Psoas muscle (tissue), 8 donors: ENCODE results near the gene CCNJ. TPM values are rescaled to one million over a fixed set of nuclear protein-coding genes. Genes with fewer than 3 reads are reported as not detected.

Source experiments
- ATAC-seq, 4 donors: fragments of 200-7000 bp; cut with Tn5 transposase; one replicate each; pipeline ENCODE4 v1.9.1; 2020; ENCODE audit warnings: moderate library complexity in 3 of 4, mild to moderate bottlenecking in 2 of 4
- DNase-seq, 2 donors: peaks; one replicate each; pipeline ENCODE4 v3.0.0-alpha.2; 2020
- H3K27ac ChIP-seq: fragments of 200-600 bp; one replicate; pipeline ENCODE4 v1.8.0; 2022
- H3K27me3 ChIP-seq, 3 donors: fragments of 200-600 bp in 1 of 3; one replicate each; pipeline versions ENCODE4 v1.6.1 to v1.8.0; 2013 to 2022; ENCODE audit warnings: low read length in 2 of 3, mild to moderate bottlenecking in 2 of 3, moderate library complexity in 1 of 3; ENCODE audit not compliant: insufficient read depth in 3 of 3
- H3K36me3 ChIP-seq, 2 donors: fragments of 200-600 bp in 1 of 2; one replicate each; pipeline versions ENCODE4 v1.6.1 to v1.8.0; 2013 to 2022; ENCODE audit warnings: low read depth in 1 of 2, mild to moderate bottlenecking in 1 of 2, moderate library complexity in 1 of 2; ENCODE audit not compliant: insufficient read depth in 1 of 2
- H3K4me1 ChIP-seq: fragments of 200-600 bp; one replicate; pipeline ENCODE4 v1.8.0; 2022
- H3K4me3 ChIP-seq: fragments of 200-600 bp; one replicate; pipeline ENCODE4 v1.8.0; 2022; ENCODE audit warnings: mild to moderate bottlenecking
- H3K9me3 ChIP-seq: fragments of 200-600 bp; one replicate; pipeline ENCODE4 v1.8.0; 2022
- WGBS, 3 donors: extraction: QIAGEN DNeasy Blood & Tissue Kit; methylation state at CpG; one replicate each; pipeline versions ENCODE4 v1.1.6 to v1.1.7; 2013; 5-methylcytosine and 5-hydroxymethylcytosine counted together
- intact Hi-C, 2 donors: fragments of 100-400 bp; cut with DNase I; formaldehyde crosslinking; loops; one replicate each; pipeline versions ENCODE4 v1.11.0 to v1.14.2; 2022
- polyA plus RNA-seq, 3 donors: library from polyadenylated mRNA; stranded (reverse); fragments of 200-250 nt; gene quantifications; one replicate each; pipeline ENCODE4 v1.2.3, GENCODE V29; 2013
- total RNA-seq, 4 donors: library from RNA; stranded (reverse); fragmentation: NEBNext Ultra II Directional in 2 of 4; extraction: Animal tissue kit (Norgen Biotek cat#: 25700) in 2 of 4; gene quantifications; one replicate each; pipeline versions ENCODE4 v1.2.1 to v1.2.4, GENCODE V29; 2021 to 2023
- TF ChIP-seq, protein P1 (sequence below): fragments of 200-600 bp; IDR thresholded peaks from one replicate; pipeline ENCODE4 v1.8.0; 2022; ENCODE audit warnings: antibody characterized with exemption
- donor health status: healthy with polysubstance abuse.
- donor health status: DM: no; HTN: no; CAD: no; lungs with moderate emphysema.
- donor health status: Bipolar disorder and iron deficiency.
- donor health status: healthy.
- donor health status: DM: yes; HTN: yes; CAD: no.
- donor health status: DM: no; HTN: no; CAD: no.
- donor health status: DM: no; HTN: no; CAD: no.
- donor health status: DM: yes; HTN: yes; CAD: no.

The CCNJ gene
- total and polyA plus RNA-seq, 7 donors = 2.0 to 8.4 (median 4.8) TPM

DNA sequence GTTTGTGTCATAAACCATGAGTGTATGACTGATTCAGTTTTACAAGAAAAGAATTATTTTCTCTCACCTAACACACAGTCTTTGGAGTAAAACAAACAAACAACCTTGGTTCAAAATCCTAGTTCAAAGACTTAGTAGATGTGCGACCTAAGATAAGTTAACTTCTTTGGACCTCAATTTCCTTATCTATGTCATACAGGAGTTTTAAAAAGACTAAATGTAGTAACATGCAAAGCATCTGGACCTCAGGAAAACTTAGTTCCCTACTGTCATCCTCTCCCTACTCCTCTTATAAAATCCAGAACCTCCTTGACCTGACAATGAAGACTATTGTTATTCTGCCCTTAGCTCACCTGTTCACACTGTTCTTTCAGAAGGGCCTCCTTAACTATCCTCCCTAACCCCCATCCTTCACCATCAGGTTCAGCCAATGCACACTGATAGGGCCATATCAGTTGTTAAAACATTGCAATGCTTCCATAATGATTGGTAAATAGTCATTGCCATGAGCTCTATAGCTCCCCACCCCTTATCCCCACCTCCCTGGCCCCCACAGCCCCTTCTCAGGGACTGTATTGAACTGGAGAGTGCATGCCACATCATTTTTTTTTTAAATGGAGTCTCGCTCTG, 28.8 kb upstream of the CCNJ start:
- Histone ChIP-seq H3K4me1 (no peaks in the 10 kb centered on the region), H3K9me3 (no peaks in the 10 kb centered on the region), H3K36me3 (no peaks in the 10 kb centered on the region), H3K4me3 (no peak overlapping the region), H3K27ac (no peak overlapping the region), H3K27me3 (no peaks in the 10 kb centered on the region)
- no peak for DNase-seq
- TF ChIP-seq, protein P1, sequence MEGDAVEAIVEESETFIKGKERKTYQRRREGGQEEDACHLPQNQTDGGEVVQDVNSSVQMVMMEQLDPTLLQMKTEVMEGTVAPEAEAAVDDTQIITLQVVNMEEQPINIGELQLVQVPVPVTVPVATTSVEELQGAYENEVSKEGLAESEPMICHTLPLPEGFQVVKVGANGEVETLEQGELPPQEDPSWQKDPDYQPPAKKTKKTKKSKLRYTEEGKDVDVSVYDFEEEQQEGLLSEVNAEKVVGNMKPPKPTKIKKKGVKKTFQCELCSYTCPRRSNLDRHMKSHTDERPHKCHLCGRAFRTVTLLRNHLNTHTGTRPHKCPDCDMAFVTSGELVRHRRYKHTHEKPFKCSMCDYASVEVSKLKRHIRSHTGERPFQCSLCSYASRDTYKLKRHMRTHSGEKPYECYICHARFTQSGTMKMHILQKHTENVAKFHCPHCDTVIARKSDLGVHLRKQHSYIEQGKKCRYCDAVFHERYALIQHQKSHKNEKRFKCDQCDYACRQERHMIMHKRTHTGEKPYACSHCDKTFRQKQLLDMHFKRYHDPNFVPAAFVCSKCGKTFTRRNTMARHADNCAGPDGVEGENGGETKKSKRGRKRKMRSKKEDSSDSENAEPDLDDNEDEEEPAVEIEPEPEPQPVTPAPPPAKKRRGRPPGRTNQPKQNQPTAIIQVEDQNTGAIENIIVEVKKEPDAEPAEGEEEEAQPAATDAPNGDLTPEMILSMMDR = no peak
- intact Hi-C loops = loop anchor here (5.0 to 10.0 kb wide), 5 partner anchors 113 to 1030 kb away; no protein-coding TSS in a partner anchor
- WGBS, 3 donors = 95 to 99% (median 98%) methylated on average over 2 of the region's 2 CpGs
- no peak for ATAC-seq

DNA sequence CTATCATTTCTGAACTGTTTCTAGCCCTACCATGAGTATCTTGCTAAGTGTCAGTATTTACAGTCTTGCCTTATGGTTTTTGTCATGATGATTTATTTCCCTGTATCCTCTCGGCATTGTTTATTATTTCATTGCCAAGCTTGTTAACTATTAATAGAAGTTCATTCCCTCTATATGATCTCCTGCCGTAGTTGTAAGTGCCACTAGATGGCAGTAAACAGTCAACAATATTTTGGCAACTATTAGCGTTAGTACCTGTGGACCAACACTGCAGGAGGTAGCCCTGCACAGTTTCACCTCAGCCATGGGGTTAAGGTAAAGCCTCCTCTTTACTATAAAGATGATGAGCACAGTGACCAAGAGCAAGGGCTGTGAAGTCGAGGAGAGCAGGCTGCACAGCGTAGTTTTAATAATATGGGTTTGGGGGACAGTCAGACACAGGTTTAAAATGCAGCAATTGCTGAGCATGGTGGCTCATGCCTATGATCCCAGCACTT, 26.1 kb upstream of the CCNJ start:
- DNase-seq (no peak), ATAC-seq (peak; percentile 70 to 90 (median 82))
- Histone ChIP-seq H3K4me1 (no peaks in the 10 kb centered on the region), H3K27me3 (no peaks in the 10 kb centered on the region), H3K9me3 (no peaks in the 10 kb centered on the region), H3K27ac (no peak overlapping the region), H3K4me3 (no peak overlapping the region), H3K36me3 (no peaks in the 10 kb centered on the region)
- TF ChIP-seq, protein P1 = peak; percentile 75
- 16 to 20% (median 16%) methylated on average over 5 of the region's 5 CpGs for WGBS, 3 donors
- intact Hi-C loops = loop anchor here (5.0 to 10.0 kb wide), 5 partner anchors 110 to 1028 kb away; no protein-coding TSS in a partner anchor

DNA sequence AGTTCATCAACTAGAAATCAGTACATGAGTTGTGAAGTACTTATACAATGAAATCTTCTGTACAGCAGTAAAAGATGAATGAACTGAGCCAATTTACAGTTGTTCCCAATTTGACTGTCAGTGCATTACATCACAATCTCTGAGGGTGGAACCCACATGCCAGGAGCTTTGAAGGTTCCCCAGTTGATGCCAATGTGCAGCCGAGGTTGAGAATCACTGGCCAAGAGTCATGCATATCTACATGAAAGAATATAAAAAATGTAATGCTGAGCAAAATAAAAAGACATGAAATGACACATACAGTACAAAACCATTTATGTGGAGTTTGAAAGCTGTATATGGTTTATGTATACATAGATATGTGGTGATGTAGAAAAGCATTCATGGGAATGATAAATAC, 22.1 kb upstream of the CCNJ start:
- Histone ChIP-seq H3K4me3 (no peak overlapping the region), H3K4me1 (no peaks in the 10 kb centered on the region), H3K27ac (no peak overlapping the region), H3K27me3 (no peaks in the 10 kb centered on the region), H3K36me3 (no peaks in the 10 kb centered on the region), H3K9me3 (no peaks in the 10 kb centered on the region)
- no peak for ATAC-seq
- TF ChIP-seq, protein P1 = no peak
- WGBS, 3 donors = 43 to 67% (median 53%) methylated on average over 1 of the region's 1 CpG
- DNase-seq = no peak
- intact Hi-C loops = no loop called here

DNA sequence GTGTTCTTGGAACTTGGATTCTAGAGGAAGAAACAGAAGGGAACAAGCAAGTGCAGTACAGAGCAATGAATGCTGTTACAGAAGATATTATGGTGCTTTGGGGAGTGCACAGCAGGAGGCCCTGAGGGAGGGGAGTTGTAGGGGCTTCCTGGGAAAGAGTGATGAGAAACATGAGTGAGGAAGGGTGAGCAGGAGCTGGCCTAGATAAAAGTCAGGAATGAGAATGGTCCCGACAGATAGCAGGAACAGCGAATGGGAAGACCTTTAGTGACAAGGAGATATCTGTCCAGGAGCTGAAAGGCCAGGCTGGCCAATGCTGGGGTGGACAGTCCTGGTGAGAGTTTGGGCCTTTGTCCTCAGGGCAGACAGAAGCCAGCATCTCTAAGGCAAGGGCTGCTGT, 20.6 kb upstream of the CCNJ start:
- Histone ChIP-seq H3K4me1 (no peaks in the 10 kb centered on the region), H3K9me3 (no peaks in the 10 kb centered on the region), H3K36me3 (no peaks in the 10 kb centered on the region), H3K27ac (no peak overlapping the region), H3K4me3 (no peak overlapping the region), H3K27me3 (no peaks in the 10 kb centered on the region)
- WGBS, 3 donors = 85 to 92% (median 87%) methylated on average over 2 of the region's 2 CpGs
- intact Hi-C loops = no loop called here
- no peak for DNase-seq
- no peak for ATAC-seq
- TF ChIP-seq, protein P1 = no peak

DNA sequence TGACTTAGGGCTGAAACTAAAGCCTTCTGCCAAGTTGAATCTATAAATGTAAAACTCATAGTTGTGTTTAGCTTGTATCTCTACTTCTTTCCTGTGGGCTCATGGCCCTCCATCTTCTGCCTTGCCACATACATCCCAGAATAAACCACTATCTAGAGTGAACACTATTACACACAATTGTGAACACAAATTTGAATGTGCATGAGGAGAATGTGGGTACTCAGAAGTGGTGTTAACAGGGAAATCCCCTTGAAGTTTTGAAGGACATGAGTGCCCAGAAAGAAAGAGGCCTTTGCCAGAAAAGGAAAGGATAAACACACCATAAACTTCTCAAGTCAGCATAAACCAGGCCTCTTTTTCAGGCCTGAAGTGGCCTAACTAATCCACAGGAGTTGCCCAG, 20.2 kb upstream of the CCNJ start:
- intact Hi-C loops = no loop called here
- DNase-seq = no peak
- Histone ChIP-seq H3K4me1 (no peaks in the 10 kb centered on the region), H3K9me3 (no peaks in the 10 kb centered on the region), H3K36me3 (no peaks in the 10 kb centered on the region), H3K27me3 (no peaks in the 10 kb centered on the region), H3K4me3 (no peak overlapping the region), H3K27ac (no peak overlapping the region)
- ATAC-seq = no peak
- TF ChIP-seq, protein P1 = no peak
